IPS-NIHi7 (cell line): ENCODE data around the gene CAMTA1.

Source experiments
- DNase-seq: peaks from one replicate; pipeline ENCODE4 v3.0.0; 2012; ENCODE audit warnings: mixed read lengths; ENCODE audit errors: extremely low spot score

The CAMTA1 gene

DNA sequence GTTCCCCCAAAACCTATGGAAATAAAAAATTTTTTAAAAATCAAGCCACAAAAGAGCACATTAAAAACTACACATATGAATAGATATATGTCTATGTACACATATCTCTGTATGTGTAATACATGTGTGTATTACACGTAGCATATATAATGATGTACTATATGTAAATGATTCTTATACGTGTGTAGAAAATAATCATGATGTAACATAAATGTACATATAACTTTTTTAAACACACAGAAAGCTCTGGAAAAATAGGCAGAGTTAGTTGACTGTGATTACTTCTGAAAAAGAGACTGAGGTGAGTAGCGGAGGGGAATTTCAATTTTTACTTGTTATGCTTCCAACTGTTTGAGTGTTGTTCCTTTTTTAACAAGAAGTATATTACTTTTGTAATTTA, 405.0 kb downstream of the CAMTA1 start:
- no peak for DNase-seq

DNA sequence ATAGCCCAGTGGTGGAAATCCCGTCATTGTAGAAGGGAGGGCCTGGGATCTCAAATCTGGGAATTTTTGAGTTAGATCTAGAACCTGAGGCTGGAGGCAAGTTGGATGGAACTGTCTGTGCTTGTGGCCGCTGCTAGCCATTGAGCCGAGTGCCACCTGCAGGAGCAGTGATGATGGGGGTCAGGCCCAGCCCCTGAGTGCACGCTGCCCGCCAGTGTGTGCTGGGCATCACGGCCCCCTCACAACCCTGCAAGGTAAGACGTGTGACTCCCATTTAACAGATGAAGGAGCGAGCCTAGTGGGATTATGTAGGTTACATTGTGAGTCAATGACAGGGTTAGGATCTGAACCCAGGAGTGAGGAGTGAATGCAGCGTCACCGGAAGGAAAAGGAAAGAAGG, 407.2 kb downstream of the CAMTA1 start:
- no peak for DNase-seq

DNA sequence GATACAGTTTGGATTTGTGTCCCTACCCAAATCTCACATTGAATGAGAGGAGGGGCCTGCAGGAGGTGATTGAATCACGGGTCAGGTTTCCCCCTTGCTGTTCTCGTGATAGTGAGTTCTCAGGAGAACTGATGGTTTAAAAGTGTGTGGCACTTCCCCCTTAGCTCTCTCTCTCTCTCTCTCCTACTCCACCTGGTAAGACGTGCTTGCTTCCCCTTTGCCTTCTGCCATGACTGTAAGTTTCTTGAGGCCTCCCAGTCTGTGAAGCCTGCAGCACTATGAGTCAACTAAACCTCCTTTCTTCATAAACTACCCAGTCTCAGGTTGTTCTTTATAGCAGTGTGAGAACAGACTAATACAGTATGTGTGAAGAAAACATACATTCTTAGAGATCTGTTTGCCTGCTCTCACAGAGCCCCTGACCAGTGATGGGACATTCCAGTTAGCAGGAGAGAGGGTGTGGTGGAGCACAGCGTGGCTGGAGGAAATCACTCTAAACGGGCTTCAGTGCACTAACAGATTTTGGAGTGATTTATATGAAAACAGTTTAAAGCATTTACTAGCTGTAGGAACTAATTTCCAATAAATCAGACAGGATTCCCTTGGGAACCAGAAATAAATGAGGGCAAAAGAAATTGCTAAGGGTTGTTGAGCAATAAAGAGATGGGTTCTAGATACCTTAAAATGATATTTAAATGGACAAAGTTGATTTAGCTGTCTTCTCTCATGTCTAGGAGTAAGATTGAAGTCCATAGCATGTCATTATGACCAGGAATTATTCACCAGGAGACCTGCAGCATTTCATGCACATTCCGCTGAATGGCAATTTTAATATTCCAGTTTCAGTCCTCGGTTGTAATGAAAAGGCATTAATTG, 411.0 kb downstream of the CAMTA1 start:
- no peak for DNase-seq

DNA sequence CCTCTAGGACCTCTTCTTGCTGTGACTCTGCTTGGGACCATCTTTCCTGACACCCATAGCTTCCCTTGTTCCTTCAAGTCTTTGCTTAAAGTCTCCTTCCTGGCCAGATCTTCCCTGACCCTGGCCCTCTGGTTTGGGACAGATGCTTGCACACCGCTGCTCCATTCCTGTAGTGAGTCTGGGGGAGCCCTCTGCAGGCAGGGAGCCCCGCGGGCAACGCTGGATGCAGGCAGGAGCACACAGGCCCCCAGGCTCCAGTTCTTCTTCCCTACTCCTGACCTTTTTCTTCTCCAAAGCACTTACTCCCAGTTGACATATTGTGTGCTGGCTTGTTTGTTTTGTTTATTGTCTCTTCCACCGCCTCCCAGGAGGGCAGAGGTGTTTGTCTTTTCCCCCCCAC, 413.4 kb downstream of the CAMTA1 start:
- DNase-seq = no peak

DNA sequence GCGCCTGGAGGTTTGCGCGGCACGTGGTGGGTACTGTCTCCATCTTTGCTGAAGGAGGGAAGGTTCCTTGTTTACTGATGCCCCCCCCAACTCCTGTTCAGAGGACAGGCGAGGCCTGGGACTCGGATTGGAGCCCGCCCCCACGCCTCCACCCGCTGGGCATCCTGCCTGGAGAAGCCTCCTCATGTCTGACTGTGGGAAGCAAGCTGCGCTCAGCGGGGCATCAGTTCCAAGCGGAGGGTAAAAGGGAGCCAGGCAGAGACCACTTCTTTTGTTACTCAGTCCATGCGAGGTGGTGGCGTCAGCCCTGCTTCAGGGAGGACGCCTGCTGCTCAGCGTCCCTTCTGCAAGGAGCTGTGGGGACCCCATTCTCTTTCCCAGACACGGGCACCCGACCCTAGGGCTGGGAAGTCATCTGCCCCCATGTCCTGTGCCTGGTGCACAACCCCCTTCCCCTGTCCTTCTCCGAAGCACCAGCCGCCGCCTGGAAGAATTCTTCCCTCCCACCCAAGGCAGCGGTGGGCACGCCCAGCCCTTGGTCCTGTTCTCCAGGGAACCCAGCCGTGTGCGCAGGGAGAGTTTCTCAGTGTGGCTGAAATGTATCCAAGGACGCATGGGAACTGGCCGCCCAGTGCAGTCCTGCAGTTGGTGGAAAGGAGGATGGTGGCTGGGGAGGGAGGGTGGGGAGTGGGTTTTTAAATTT, 414.0 kb downstream of the CAMTA1 start:
- peak; percentile 37 for DNase-seq

DNA sequence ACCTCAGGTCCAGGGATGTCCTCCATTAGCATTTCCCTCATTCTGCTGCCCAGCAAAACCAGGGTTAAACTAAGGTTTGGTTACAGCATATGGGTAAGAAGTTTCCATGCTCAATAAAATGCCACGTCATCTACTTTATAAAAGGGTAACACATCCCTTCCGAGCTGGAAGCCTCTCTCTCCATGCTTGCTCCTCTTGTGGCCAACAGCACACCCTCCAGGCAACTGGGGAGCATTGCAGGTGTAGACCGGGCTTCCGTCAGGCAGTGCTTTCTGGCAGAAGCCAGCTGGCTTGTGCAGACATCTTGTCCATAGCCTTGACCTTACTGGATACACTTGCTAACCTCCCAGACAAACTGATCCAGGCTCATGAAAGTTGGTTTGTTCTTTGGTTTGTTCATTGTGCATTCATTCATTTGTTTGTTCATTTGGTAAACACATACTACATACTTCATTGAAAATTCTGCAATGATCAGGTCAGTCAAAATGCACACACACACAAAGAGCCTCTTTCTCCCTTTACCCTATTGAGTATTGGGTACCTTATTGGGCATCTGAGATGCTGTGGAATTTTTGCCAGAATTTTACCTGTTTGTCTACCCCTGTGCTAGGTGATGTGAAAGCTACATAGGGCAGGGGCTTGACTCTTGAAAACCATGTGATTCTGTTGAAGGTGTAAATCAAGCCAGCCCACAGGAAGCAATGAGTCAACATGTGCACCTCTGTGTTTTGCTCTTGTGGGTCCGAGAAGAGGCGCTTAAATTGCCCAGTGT, 422.8 kb downstream of the CAMTA1 start:
- DNase-seq = peak; percentile 90

DNA sequence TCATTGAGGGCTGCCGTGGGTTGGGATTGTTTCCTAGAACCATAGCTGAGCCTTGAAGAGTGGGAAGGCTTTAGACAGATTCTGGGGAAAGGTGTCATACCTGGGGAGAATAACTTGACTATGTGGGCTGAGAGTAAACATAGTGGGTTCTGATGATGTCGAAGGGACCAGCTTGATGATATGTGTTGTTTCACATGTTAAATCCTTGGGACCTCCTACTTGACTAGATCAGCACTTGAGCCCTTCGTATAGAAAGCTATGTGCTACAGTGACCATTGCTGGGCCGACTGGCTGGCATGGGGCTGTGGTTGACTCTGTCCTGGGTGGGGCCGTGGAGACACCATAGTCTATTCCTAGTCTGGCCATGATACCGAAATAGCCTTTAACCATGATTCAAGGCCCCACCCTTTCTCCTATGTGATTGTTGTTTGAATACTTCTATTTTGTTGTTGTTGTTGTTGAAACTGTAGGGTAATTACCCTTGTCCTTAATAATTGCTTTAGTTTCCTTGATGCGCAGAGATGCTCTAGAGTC, 423.5 kb downstream of the CAMTA1 start:
- DNase-seq = no peak

DNA sequence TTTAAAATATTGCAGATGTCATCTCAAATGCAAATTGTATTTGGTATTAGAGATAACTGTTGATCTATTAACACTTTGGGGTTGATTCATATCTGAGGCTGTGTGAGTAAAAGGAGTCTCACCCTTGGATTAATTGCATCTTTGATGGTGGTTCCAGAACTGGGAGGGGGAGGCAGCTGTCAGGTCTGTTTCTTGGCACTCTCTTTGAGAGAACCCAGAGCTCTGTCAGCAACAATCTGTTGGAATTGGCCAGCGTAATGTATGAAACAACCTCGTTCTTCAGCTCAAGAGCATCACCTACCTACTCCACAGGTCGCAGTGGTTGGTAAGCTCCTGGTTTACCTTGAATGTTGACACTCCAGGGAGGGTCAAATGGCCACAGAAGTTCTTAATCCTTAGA, 424.1 kb downstream of the CAMTA1 start:
- no peak for DNase-seq

DNA sequence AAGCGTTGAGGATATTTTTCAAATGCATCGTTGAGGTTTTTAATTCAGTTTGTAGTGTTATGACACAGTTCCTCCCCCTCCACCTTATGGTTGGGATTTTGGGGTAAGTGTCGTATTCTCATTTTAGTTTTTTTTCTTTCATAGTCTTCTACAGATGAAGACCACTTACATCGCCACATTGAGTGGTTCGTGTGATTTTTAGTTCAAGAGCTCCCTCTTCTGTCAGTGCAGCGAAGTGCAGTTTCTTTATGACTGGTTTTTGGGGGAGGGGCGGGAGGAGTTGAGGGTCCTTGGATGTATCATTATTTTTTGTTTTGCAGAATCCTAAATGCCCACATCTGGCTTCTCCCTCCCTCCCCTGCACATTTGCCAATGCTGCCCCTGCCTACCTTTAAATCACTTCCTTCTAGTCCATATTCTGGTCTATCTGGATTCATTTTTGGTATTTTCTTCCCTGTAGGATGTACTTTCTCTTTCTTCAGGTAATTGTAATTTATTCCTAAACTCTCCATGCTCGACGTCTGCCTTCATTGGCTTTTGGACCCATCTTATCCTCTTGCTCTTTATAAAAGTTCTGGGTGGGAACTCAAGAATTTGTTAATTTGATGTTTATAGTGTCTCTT, 433.1 kb downstream of the CAMTA1 start:
- DNase-seq = peak; percentile 74

DNA sequence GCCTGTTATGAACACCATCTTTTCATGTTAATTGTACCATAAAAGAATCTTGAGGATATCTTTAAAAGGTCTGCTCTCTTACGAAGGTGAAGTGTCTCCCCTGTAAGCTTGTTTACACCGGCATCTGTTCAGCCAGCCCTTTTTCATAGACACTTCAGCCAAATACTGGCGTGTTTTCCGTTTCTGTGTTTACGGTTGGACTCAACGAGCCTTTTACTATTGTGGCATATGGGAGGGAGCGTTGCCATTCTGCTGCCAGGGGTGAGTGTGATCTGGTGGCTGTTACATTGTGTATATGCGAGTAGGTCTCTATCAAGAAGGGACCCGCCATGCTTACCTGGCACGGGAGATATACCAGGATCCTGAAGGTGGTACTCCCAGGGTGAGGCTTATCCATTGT, 433.8 kb downstream of the CAMTA1 start:
- DNase-seq = no peak

DNA sequence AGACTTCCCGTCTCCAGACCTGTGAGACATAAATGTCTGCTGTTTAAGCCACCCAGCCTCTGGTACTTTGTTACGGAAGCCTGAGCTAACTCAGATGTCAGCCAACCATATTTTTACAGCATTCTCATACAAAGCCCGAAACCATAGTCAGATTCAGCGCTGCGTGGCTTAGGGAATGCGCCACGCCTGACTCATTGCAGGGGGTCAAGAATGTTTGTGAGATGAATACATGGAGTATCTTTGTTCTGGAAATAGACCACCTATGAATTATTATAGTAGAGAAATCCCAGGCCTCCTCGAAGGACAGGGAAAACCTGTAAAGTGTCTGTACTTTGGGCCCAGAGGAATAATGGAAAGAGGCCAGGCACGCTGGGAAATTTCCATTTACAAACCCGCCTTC, 434.8 kb downstream of the CAMTA1 start:
- peak; percentile 5 for DNase-seq

DNA sequence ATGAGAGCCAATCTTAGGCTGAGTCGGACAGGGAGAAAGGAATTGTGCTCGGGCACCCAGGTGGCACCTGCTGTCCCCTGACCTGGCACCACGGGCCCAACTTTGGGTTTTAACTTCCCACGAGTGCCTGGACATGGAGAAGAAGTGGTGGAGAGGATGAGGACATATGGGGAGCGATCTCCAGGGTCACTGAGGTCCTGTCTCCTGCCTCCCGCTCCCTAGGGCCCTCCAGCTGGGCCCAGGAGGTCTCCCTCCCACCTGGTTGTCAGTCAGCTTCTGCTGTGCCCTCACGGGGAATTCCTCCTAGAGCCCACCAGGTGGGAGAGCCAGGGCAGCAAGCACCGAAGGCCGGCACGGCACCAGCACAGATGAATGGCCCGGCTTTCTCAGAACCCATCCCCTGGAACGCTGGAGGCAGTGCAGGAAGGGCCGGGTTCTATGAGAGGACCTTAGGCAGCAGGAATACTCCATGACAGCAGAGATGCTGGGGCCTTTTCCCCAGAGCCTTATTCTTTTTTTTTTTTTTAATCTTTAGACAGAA, 435.5 kb downstream of the CAMTA1 start:
- no peak for DNase-seq

DNA sequence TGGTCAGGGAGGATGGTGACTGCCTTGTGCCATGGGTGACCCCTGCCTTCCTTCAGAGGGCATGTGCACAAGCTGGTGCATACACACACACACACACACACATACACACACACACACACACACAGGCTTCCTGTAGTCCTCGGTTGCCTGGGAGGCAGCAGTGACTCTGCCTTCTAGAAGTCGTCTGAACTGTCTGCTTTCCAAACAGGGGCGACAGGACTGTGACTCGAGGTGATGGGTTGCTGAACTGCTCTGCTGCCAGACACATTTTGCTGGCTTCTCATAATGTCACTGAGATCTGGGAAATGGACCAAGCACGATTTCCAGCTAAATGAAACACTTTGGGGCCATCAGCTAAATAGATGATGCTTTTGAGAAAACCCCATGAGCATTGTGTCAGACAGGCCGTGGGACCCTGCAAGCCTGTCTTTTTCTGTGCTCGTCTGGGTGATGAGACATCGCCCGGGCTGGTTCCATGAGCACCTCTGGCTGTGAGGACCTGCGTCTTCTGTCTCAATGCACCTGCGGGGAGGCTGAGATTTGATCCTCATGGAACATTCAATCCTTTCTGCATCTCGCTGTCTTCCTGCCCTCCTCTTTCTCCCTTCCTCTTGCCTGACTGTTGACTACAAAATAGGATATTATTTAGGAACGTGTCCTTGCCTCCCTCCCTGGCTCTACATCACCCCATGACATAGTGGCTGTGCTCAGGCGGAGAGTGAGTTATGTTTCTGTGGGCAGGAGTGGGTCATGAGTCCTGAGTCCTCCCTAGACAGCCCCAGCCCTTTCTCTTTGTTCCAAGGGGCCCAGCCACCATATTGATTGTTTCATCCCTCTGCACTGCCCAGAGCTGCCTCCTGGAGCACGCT, 436.8 kb downstream of the CAMTA1 start:
- no peak for DNase-seq

DNA sequence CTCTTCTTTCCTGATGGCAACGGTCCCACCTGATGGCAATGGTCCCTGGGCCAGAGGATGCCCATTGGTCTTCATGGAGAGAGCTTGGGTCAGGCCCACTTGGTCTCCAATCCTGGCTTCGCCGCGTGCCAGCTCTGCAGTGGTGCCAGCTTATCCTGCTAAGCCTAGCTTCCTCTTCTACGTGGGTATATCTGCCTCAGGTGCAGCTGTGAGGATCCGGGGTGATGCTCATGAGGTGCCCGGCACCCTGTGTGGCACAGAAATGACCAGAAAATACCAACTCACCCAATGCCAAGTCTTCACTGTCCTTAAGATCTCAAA, 437.4 kb downstream of the CAMTA1 start:
- DNase-seq = no peak

DNA sequence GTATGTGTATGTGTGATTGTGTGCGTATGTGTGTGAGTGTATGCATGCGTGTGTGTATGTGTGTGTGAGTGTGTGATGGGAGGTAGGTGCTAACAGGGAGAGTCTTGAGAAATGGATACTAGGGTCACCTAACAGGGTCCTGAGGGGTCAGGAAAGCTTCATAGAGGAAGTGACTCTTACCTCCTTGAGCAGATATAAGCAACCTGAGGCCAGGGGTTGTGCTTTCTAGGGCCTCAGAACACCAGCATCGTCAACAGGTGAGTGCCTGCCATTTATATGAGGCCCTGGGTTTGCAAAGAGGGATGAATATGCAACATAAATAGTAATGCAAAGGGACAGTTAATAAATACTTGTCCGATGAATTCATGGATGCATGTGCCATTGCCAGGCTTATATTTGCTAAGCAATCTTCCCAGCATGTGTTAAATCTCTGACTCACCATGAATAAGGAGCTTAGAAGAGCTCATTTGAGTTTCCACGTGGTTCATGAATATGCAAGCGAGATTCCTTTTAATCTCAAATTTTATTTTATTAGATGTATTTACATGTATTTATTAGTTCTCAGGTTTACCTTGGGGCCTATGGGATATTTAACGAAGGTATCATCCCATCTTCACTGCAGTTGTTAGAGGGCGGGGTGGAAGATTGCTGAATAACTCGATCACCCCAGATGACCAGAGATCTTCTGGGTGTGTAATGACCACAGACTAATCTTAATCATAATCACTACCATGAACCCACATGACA, 438.3 kb downstream of the CAMTA1 start:
- no peak for DNase-seq

DNA sequence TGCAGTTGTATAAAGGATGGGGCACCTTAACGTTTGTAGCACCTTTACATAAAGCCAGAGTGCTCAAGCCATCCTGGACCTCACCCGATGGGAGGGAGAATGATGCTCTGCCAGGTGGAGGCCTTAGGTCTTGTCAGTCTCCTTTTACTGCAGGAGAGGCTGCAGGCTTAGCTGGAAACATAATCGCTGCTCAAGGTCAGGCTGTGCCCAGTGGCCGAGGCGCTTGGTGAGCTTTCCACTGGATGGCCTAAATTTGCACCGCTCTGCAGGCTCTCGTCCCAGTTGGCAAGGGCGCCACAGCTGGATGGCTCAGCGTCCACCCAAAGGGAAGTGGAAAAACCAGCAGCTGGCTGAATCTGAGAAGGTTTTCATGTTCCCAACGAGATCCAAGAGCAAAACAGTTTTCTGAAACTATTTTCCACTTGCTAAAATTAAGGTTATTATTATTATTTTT, 438.9 kb downstream of the CAMTA1 start:
- peak; percentile 4 for DNase-seq

DNA sequence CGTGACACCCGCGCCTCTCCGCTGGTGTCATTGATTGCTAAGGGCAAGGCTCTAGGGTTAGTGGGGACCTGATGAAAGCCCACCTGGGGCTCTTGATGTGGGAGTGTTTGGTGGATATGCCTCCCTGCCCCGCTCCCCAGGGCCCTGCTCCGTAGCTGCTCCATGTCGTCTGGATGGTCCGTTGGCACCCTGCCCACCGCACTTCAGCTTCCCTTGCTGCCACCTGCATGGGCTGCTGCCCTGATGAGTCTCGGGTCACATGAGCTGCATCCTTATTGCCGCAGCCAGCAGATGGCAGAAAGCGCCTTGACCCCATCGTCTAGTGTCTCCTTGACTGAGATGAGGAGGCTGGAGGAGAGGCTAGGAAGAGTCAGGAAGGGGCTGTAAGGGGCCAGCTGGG, 439.4 kb downstream of the CAMTA1 start:
- peak; percentile 66 for DNase-seq

DNA sequence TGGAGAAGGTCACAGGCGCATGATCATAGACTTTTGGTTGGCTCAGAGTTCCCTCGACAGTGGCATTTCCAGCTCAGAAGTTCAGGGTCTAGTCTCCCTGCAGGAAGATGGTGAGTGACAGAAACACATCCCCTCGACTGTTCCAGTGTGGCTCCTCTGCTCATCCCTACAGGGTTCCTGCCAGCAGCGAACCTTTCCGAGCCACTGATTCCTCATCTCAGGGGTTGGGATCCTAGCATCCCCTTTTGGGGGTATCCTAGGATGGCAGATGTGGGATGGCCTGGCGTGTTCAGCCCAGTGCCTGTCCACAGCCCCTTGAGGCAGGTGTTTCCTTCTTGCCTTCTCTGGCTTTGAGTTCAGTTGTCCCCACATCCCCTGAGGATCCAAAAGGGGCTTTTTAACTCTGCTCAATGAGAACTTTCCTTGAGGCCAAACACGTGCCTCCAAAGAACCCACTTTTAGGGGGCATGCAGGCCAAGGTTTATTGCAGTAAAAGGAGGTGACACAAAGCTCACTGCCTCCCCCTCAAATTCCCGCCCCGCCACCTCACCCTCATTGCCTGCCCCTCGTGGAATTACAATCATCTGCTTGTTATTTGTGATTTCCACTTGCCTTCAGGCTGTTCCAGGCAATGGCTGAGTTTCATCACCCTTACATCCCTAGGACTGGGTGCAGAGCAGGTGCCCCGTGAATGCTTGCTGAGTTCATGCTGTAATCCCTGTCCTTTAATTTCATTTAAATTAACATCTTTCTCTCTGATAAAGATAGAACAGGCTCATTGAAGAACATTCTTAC, 440.7 kb downstream of the CAMTA1 start:
- peak; percentile 6 for DNase-seq

DNA sequence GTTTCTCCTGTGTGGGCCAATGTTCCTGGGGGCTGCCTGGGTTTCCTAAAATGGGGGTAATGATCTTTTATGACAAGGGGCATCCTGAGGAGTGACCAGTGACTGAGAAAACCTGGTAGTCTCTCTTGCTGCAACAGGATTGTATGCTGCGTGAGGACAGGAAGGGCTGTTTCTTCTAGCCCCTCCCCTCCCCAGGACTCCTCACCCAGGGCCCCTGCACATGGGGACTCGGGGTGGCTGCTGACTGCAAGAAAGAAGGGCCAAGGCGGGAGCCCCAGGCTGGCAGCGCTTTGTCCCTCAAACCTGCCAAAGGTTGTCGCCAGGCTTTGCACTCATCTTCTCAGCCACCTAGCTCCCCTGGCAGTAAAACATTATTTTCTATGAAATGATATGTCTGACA, 442.4 kb downstream of the CAMTA1 start:
- peak; percentile 4 for DNase-seq
